Calu3 (cell line): ENCODE results near the gene GM2A. TPM values are rescaled to one million over a fixed set of nuclear protein-coding genes. Genes with fewer than 3 reads are reported as not detected.

ENCODE experiments used
- BruUV-seq: library from RNA; stranded (reverse); fragments of 400-500 nt; replicated peaks from 2 replicates; lab custom pipeline; 2021; lab: Mats Ljungman, UMichigan
- CTCF ChIA-PET: fragments of 300-600 bp; sonication (Branson Sonifier 250); formaldehyde crosslinking; loops from one replicate; lab custom pipeline; 2022; ENCODE audit warnings: antibody characterized with exemption; lab: Charles Lee
- DNase-seq: peaks from one replicate; pipeline ENCODE4 v3.0.0; 2022
- H3K27ac Mint-ChIP-seq: one replicate; pipeline ENCODE4 v1.8.0; 2022; ENCODE audit warnings: mixed read lengths; ENCODE audit not compliant: unreplicated experiment
- H3K27me3 Mint-ChIP-seq: one replicate; pipeline ENCODE4 v1.8.0; 2022; ENCODE audit warnings: mixed read lengths; ENCODE audit not compliant: unreplicated experiment
- H3K36me3 Mint-ChIP-seq: one replicate; pipeline ENCODE4 v1.8.0; 2022; ENCODE audit warnings: mild to moderate bottlenecking, moderate library complexity, mixed read lengths; ENCODE audit not compliant: insufficient read depth, unreplicated experiment
- H3K4me1 Mint-ChIP-seq: one replicate; pipeline ENCODE4 v1.8.0; 2022; ENCODE audit warnings: mild to moderate bottlenecking, low read depth, mixed read lengths; ENCODE audit not compliant: unreplicated experiment
- H3K4me3 Mint-ChIP-seq: one replicate; pipeline ENCODE4 v1.8.0; 2022; ENCODE audit warnings: mild to moderate bottlenecking, low read depth, moderate library complexity, mixed read lengths; ENCODE audit not compliant: unreplicated experiment
- H3K9me3 Mint-ChIP-seq: one replicate; pipeline ENCODE4 v1.8.0; 2022; ENCODE audit warnings: low read depth, mixed read lengths; ENCODE audit not compliant: unreplicated experiment
- intact Hi-C: fragments of 100-400 bp; cut with micrococcal nuclease; formaldehyde crosslinking; loops from one replicate; pipeline ENCODE4 v1.10.0; 2022; ENCODE audit not compliant: unreplicated experiment
- total RNA-seq: library from RNA; stranded (reverse); gene quantifications from 2 replicates; pipeline ENCODE4 v1.2.3, GENCODE V29; 2022
- TF ChIP-seq, protein P1 (sequence below): fragments of 200-600 bp; IDR thresholded peaks from one replicate; pipeline ENCODE4 v1.8.0; 2022; ENCODE audit warnings: antibody characterized with exemption; ENCODE audit not compliant: unreplicated experiment

The GM2A gene
- total RNA-seq, 1 experiment from 2014 or later = 22.4 TPM

DNA sequence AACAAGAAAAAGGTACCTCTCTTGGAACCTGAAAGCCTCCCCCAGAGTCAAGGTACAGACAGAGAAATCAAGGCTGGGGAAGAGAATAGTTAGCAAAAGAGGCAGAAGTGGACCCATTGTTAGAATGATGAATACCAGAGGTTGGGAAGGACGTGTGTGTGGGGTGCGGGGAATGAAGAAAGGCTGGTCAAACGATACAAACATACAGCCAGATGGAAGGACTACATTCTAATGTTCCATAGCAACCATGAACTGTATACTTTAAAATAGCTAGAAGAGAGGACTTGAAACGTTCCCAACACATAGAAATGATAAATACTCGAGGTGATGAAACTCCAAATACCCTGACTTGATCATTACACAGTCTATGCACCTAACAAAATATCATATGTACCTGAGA, 36.2 kb upstream of the GM2A start:
- no peaks in the 10 kb centered on the region for H3K4me1 Mint-ChIP-seq
- no peak overlapping the region for H3K27ac Mint-ChIP-seq
- TF ChIP-seq, protein P1, sequence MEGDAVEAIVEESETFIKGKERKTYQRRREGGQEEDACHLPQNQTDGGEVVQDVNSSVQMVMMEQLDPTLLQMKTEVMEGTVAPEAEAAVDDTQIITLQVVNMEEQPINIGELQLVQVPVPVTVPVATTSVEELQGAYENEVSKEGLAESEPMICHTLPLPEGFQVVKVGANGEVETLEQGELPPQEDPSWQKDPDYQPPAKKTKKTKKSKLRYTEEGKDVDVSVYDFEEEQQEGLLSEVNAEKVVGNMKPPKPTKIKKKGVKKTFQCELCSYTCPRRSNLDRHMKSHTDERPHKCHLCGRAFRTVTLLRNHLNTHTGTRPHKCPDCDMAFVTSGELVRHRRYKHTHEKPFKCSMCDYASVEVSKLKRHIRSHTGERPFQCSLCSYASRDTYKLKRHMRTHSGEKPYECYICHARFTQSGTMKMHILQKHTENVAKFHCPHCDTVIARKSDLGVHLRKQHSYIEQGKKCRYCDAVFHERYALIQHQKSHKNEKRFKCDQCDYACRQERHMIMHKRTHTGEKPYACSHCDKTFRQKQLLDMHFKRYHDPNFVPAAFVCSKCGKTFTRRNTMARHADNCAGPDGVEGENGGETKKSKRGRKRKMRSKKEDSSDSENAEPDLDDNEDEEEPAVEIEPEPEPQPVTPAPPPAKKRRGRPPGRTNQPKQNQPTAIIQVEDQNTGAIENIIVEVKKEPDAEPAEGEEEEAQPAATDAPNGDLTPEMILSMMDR = no peak
- intact Hi-C loops = no loop called here
- no peak for DNase-seq
- H3K27me3 Mint-ChIP-seq = peaks cover 21% of the 10 kb centered on the region
- H3K9me3 Mint-ChIP-seq = no peaks in the 10 kb centered on the region
- no peaks in the 10 kb centered on the region for H3K36me3 Mint-ChIP-seq
- CTCF ChIA-PET = no interaction called here
- no peak overlapping the region for H3K4me3 Mint-ChIP-seq
- BruUV-seq = no TSS peak

DNA sequence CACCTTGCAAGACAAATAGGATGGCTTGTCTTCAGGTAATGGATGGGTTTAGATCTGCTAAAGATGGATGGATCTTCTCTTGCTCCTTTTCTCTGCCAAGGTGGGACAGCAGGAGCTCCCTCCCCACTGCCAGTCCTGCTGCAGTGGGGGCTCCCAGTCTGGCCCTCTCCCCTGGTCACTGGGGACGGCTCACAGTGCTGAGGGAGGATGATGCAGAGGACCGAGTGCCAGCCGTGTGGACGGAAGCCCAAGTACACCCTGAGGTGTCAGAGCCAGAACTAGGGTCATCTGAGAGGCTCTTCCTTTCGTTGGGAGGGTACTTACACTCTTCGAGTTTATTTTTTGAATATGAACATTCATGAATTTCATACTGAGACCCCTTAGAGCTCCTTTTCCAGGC, 34.8 kb upstream of the GM2A start:
- intact Hi-C loops = no loop called here
- Mint-ChIP-seq H3K4me1 (no peaks in the 10 kb centered on the region), H3K27ac (no peak overlapping the region), H3K27me3 (peaks cover 21% of the 10 kb centered on the region), H3K36me3 (no peaks in the 10 kb centered on the region), H3K4me3 (no peak overlapping the region), H3K9me3 (no peaks in the 10 kb centered on the region)
- DNase-seq = no peak
- TF ChIP-seq, protein P1 = no peak
- CTCF ChIA-PET = no interaction called here
- BruUV-seq = no TSS peak

DNA sequence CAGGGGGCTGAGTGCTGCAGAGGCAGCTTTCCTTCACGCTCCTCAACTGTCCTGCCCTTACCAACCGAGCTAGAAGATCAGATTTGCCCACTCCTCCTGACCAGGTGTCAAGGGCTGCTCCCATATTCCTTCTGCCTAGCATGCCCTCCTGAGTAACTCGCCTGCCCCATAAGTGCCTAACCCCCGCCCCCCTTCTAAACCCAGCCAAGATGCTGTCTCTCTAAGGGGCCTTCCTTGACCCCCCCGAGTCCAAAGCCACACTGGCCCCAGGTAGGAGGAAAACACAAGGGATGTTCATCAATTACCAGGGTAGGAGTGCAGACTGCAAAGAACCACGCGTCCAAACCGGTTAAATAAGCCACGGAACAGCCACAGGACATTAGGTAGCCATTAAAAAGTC, 33.8 kb upstream of the GM2A start:
- no TSS peak for BruUV-seq
- no peak overlapping the region for H3K4me3 Mint-ChIP-seq
- H3K36me3 Mint-ChIP-seq = peaks cover 7% of the 10 kb centered on the region
- H3K27me3 Mint-ChIP-seq = peaks cover 21% of the 10 kb centered on the region
- no peak overlapping the region for H3K27ac Mint-ChIP-seq
- H3K9me3 Mint-ChIP-seq = no peaks in the 10 kb centered on the region
- intact Hi-C loops = no loop called here
- CTCF ChIA-PET = no interaction called here
- H3K4me1 Mint-ChIP-seq = no peaks in the 10 kb centered on the region
- DNase-seq = no peak
- TF ChIP-seq, protein P1 = no peak

DNA sequence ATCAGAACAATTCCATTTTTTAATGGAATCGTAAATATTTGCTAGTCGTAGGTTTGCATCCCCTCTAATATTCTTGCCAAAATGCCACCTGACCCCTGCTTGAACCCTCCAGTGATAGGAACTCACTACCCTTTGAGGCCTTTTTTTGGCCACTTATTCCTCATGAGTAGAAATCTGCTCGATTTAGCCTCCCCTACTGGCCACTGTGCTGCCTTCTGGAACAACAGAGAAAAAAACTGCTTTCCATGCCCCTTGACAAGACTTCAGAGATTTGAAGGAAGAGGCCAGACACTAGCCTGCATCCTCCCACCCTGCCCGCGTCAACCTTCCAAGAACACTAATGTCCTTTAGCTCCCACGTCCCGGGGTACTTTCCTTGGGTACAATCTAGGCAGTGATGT, 33.2 kb upstream of the GM2A start:
- Mint-ChIP-seq H3K4me1 (no peaks in the 10 kb centered on the region), H3K27me3 (peaks cover 21% of the 10 kb centered on the region), H3K27ac (no peak overlapping the region), H3K36me3 (peaks cover 7% of the 10 kb centered on the region), H3K9me3 (no peaks in the 10 kb centered on the region), H3K4me3 (no peak overlapping the region)
- no peak for DNase-seq
- BruUV-seq = no TSS peak
- CTCF ChIA-PET = no interaction called here
- intact Hi-C loops = loop anchor here (5.0 kb wide), 1 partner anchor 78 kb away; no protein-coding TSS in a partner anchor
- TF ChIP-seq, protein P1 = no peak
